H4 (cell line): Measurements from ENCODE around the gene THEM4. TPM values are rescaled to one million over a fixed set of nuclear protein-coding genes. Genes with fewer than 3 reads are reported as not detected.
"Not testable (repeated sequence)": the region's sequence is repeated elsewhere in the genome, so short reads cannot be mapped to it uniquely, and the experiment has no call there.

Experiments
- DNase-seq: peaks from one replicate; pipeline ENCODE4 v3.0.0-alpha.2; 2015; ENCODE audit warnings: low spot score
- total RNA-seq: library from RNA; depleted of rRNA; stranded (reverse); fragments of >200 nt; shearing (Covaris generic); gene quantifications from 2 replicates; pipeline ENCODE4 v1.2.3, GENCODE V29; 2014

THEM4 gene
- total RNA-seq, 1 experiment from 2014 or later, result 11.3 TPM

- no peak for DNase-seq
Measured at GRCh38 chr1:151935154-151935553, 25.8 kb upstream of the THEM4 start.

DNA sequence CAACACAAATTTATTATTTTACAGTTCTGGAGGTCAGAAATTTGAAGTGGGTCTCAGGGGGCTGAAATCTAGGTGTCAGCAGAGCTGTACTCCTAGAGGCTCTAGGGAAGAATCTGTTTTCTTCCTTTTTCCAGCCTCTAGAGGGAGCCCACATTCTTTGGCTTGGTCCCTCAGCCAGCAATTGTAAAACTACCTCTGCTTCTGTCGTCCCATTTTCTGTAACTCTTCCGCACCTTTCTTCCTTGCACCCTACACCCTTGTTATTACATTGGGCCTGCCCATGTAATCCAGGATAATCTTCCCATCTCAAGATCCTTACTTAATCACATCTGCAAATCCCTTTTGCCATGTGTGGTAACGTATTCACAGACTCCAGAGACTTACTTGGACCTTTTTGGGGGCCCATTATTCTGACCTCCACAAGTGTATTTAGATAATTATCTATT lies 24.8 kb upstream of the THEM4 start:
- peak; percentile 46 for DNase-seq

GRCh38 chr1:151924691-151925587 lies 15.6 kb upstream of the THEM4 start:
- no peak for DNase-seq

DNA sequence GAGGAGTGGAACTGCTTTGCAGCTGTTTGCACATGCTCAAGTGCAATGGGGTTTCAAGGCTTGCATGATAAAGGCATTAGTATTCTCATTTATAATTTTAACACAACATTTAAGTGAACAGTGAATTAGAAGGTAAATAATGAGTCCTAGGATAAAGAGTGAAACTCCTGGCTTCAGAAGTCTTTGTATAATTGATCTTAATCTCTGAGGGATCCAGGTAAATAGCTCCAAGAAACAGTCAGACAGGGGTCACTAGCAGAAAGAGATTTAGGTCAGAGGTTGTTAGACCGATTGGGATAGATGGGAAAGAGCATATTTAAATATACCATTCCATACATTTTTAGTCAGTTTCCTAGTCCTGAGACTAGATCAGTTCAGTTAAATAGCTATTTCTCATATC lies 14.1 kb upstream of the THEM4 start:
- no peak for DNase-seq

DNA sequence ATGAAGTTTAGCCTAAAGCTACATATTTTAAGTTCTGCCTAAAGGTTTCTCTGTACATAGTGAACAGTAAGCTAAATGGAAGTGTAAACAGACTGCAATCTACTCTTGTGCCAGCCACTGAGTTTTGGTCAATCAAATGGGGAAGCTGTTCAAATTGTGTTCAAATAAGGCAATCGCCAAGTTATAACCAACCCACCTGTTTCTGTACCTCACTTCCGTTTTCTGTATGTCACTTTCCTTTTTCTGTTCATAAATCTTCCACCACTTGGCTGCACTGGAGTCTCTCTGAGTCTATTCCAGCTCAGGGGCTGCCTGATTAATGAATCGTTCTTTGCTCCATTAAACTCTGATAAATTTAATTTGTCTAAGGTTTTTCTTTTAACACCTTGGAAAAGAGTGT lies 10.8 kb upstream of the THEM4 start:
- no peak for DNase-seq

DNA sequence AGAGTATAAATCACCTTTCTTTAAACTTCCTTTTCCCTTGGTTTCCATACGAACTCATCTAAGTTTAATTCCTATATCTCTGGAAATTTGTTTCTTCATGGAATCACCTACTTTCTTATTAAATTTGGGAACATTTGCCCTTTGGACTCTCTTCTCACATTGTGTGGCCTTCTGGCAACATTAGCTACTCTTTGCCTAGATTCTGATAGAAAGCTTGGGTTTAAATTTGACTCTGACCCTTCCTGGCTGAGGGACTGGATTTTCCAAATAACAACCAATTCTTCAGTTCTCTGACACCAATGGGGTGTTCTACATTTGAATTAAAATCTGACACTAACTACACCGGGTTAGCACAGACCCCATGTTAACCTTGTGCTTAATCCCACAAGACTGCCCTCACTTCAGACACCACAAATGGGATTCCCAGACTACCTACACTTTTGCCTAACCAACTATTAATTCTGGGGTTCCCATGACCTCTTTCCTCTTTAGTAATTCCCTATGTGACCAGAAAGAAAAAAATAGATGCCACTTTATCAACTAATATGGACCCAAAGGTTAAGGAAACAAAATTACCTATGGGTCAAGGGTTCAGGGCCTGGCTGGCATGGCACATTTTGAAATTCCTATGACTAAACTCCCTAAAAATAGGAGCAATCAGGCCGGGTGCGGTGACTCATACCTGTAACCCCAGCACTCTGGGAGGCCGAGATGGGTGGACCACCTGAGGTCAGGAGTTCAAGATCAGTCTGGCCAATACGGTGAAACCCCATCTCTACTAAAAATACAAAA lies 9.7 kb upstream of the THEM4 start:
- no peak for DNase-seq

GRCh38 chr1:151918156-151918555 lies 8.8 kb upstream of the THEM4 start:
- DNase-seq, result no peak

- DNase-seq, result no peak
Measured at GRCh38 chr1:151916726-151917370, 7.5 kb upstream of the THEM4 start.

GRCh38 chr1:151915061-151915686 lies 5.9 kb upstream of the THEM4 start:
- DNase-seq, result no peak

DNA sequence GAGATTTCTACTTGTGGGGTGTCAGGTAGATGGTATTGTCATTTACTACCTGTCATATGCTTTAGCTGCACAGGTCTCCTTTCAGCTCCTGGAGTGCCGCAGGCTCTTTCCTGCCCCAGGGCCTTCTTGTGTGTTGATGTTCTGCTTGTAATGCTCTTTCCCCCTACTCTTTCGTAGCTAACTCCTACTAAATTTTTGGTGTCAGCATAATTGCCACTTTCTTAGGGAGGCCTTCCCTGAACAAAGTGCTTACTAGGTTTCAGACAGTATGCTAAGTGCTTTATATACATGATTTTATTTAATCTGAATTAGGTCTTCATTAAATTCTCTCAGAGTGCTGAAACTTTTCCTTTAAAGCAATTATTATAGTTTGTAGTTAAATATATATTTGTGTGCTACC lies 4.8 kb upstream of the THEM4 start:
- no peak for DNase-seq

DNA sequence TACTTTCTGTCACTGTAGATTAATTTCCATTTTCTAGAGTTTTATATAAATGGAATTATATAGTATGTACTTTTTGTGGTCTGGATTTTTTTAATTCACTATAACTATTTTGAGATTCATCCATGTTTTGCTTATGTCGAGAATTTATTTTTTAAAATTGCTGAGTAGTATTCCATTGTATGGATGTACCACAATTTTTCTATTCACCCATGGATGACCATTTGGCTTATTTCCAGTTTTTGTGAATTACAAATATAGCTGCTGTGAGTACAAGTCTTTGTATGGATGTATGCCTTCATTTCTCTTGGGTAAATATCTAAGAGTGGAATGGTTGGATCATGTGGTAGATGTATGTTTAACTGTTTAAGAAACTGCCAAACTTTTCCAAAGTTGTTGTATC lies 3.7 kb upstream of the THEM4 start:
- DNase-seq, result no peak

DNA sequence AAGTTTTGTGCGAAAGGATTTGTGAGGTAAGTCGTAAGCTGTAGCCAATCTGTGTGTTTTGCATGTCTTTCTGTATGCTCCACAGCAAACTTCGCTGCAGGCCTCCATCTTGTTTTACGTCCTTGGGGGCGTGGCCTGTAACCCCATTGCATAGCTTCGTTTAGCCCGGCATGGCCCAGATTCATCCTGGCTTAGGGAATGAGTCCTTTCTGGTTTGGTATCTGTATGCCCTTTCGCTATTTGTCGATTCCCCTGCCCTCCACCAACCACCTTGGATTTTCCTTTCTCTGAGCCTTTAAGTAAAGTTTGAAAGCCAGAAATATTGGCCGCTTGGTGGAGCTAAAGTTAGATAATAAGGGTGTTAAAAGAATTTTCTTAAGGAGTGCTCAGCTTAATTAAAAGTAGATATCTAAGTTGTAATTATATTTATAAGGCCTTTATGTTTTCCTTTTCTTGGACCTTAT lies 1.1 kb downstream of the THEM4 start:
- DNase-seq, result no peak

- DNase-seq, result no peak
Measured at GRCh38 chr1:151907363-151908139, 1.8 kb downstream of the THEM4 start.

DNA sequence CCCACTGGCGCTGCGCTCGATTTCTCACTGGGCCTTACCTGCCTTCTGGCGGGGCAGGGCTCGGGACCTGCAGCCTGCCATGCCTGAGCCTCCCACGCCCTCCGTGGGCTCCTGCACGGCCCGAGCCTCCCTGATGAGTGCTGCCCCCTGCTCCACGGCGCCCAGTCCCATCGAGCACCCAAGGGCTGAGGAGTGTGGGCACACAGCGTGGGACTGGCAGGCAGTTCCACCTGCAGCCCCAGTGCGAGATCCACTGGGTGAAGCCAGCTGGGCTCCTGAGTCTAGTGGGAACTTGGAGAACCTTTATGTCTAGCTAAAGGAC lies 3.0 kb downstream of the THEM4 start:
- DNase-seq, result not testable (repeated sequence)

DNA sequence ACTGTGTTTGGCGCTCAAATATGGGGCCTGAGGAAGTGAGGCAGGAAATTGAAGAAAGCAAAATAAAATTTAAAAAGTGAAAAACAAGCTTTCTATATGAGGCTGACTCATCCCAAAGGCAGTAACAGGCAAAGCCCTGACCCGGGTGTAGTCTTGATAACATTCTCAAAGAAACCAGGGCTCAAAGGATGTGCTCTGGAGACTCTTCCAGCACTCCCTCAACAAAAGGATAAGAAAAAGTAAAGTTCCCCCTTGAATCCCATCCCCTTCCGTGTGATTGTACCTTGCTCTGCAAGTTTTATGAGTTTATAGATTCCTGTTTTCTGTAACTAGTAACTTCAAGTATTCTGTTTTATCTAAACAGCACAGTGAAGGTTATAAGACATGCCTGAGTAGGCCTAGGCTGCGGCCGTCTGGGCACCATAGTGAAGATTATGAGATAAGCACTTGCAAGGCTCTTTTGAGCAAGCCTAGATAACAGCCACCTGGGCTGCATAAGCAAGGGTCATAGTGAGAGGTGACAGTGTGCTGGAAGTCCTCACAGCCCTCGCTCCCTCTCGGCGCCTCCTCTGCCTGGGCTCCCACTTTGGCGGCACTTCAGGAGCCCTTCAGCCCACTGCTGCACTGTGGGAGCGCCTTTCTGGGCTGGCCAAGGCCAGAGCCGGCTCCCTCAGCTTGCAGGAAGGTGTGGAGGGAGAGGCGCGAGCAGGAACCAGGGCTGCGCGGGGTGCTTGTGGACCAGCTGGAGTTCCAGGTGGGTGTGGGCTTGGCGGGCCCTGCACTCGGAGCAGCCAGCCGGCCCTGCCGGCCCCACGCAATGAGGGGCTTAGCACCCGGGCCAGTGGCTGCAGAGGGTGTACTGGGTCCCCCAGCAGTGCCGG lies 3.6 kb downstream of the THEM4 start:
- not testable (repeated sequence) for DNase-seq

DNA sequence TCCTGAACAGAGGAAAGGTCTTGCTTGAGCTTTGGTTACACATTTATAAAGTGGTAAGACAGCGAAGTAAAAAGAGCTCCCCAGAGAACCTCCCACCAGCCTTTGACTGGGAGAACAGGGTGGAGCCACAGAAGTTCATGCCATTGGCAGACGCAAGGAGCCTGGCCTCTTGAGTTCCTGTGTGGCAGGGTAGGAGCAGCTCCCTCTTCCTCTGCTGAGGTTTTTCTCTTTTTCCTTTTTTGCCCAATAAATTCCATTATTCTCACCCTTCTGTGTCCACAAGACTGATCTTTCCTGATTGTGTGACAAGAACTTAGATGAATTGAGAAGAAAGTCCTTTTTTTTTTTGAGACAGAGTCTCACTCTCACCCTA lies 4.3 kb downstream of the THEM4 start:
- DNase-seq, result no peak

GRCh38 chr1:151902858-151903257 lies 6.5 kb downstream of the THEM4 start:
- no peak for DNase-seq

GRCh38 chr1:151900804-151901203 lies 8.5 kb downstream of the THEM4 start:
- not testable (repeated sequence) for DNase-seq

DNA sequence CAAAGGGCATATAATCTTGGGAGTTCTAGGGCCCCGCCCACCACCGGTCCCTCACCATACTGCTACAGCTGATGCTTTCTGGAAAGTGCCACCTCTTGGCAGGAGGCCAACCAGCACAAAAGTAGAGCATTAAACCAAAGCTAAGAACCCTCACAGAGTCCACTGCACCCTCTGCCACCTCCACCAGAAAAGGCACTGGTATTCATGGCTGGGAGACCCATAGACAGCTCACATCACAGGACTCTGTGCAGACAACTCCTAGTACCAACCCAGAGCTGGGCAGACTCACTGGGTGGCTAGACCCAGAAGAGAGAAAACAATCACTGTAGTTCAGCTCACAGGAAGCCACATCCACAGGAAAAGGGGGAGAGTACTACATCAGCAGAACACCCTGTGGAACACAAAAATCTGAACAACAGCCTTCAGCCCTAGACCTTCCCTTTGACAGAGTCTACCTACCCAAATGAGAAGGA lies 10.8 kb downstream of the THEM4 start:
- no peak for DNase-seq

GRCh38 chr1:151897991-151898431 lies 11.3 kb downstream of the THEM4 start:
- no peak for DNase-seq
